ENCODE data around the gene TNNT3.
"Not testable (repeated sequence)": the region's sequence is repeated elsewhere in the genome, so short reads cannot be mapped to it uniquely, and the experiment has no call there.

Gene TNNT3

GRCh38 chr11:1873048-1873812 lies 46.3 kb upstream of the TNNT3 start:
- ChIA-PET CTCF (interaction anchor here (1.0 kb wide), 1 partner anchor 9 kb away, joined by 4 read pairs; no protein-coding TSS in a partner anchor), POLR2A (ENCODE audit: low non-redundant PET) (no interaction called here)
- peak overlapping the region; percentile 100 for H3K27ac ChIP-seq
- DNase-seq (ENCODE audit: low spot score), result peak; percentile 57
- no peak for TF ChIP-seq CTCF (conservative IDR thresholded peaks at IDR 0.05; ENCODE audit: low read depth)

- POLR2A ChIA-PET (ENCODE audit: low non-redundant PET); DNase-seq (ENCODE audit: low spot score): not testable (repeated sequence)
- CTCF ChIA-PET, result interaction anchor here (1.0 kb wide), 1 partner anchor 8 kb away, joined by 4 read pairs; no protein-coding TSS in a partner anchor
- peak overlapping the region; percentile 100 for H3K27ac ChIP-seq
Measured at GRCh38 chr11:1873813-1874150, 45.7 kb upstream of the TNNT3 start.

- H3K27ac ChIP-seq, result peak overlapping the region; percentile 100
- CTCF ChIA-PET, result interaction anchor here (0.6 to 3.4 kb wide), 3 partner anchors 24 to 277 kb away, joined by 3 to 27 read pairs (median 5); no protein-coding TSS in a partner anchor
- POLR2A ChIA-PET (ENCODE audit: low non-redundant PET); DNase-seq (ENCODE audit: low spot score): not testable (repeated sequence)
Measured at GRCh38 chr11:1874441-1875092, 44.9 kb upstream of the TNNT3 start.

GRCh38 chr11:1875093-1875850 lies 44.2 kb upstream of the TNNT3 start:
- CTCF ChIA-PET, result interaction anchor here (0.6 to 3.4 kb wide), 7 partner anchors 25 to 284 kb away, joined by 3 to 27 read pairs (median 5); no protein-coding TSS in a partner anchor
- no peak for DNase-seq (ENCODE audit: low spot score)
- TF ChIP-seq CTCF (conservative IDR thresholded peaks at IDR 0.05; ENCODE audit: low read depth), result no peak
- POLR2A ChIA-PET (ENCODE audit: low non-redundant PET), result no interaction called here
- peak overlapping the region; percentile 100 for H3K27ac ChIP-seq

GRCh38 chr11:1875851-1876301 lies 43.6 kb upstream of the TNNT3 start:
- ChIA-PET POLR2A (ENCODE audit: low non-redundant PET) (interaction anchor here (0.9 kb wide), 1 partner anchor 42 kb away, joined by 3 read pairs; no protein-coding TSS in a partner anchor), CTCF (interaction anchor here (0.6 to 3.4 kb wide), 9 partner anchors 13 to 283 kb away, joined by 3 to 27 read pairs (median 5); partner anchors contain the start of gene SYT8)
- DNase-seq (ENCODE audit: low spot score), result not testable (repeated sequence)
- peak overlapping the region; percentile 100 for H3K27ac ChIP-seq

GRCh38 chr11:1876361-1877063 lies 43.0 kb upstream of the TNNT3 start:
- POLR2A ChIA-PET (ENCODE audit: low non-redundant PET), result interaction anchor here (0.6 to 0.9 kb wide), 2 partner anchors 42 to 320 kb away, joined by 3 to 5 read pairs; no protein-coding TSS in a partner anchor
- H3K27ac ChIP-seq, result peak overlapping the region; percentile 100
- DNase-seq (ENCODE audit: low spot score), result peak; percentile 19
- CTCF ChIA-PET, result interaction anchor here (0.6 to 3.4 kb wide), 20 partner anchors 13 to 423 kb away, joined by 3 to 27 read pairs (median 5); partner anchors contain the start of gene SYT8
- peak; percentile 75 for TF ChIP-seq CTCF (conservative IDR thresholded peaks at IDR 0.05; ENCODE audit: low read depth)

- ChIA-PET CTCF (interaction anchor here (0.6 to 3.4 kb wide), 12 partner anchors 41 to 424 kb away, joined by 3 to 27 read pairs (median 4); partner anchors contain the start of gene SYT8), POLR2A (ENCODE audit: low non-redundant PET) (interaction anchor here (0.6 kb wide), 1 partner anchor 87 kb away, joined by 3 read pairs; no protein-coding TSS in a partner anchor)
- peak overlapping the region; percentile 100 for H3K27ac ChIP-seq
- no peak for TF ChIP-seq CTCF (conservative IDR thresholded peaks at IDR 0.05; ENCODE audit: low read depth)
- peak; percentile 46 for DNase-seq (ENCODE audit: low spot score)
Measured at GRCh38 chr11:1877211-1878136, 42.0 kb upstream of the TNNT3 start.
